HG02870 (cell line): Measurements from ENCODE around the gene GIT1.

ENCODE experiments used
- ATAC-seq: cut with Tn5 transposase; IDR thresholded peaks from one replicate; pipeline ENCODE4 v1.9.1; 2021; ENCODE audit warnings: mild to moderate bottlenecking, moderate library complexity; ENCODE audit not compliant: unreplicated experiment

GIT1 gene

GRCh38 chr17:29579866-29580771, 9.3 kb downstream of the GIT1 start:
- peak; percentile 69 for ATAC-seq

GRCh38 chr17:29578626-29579485, 10.6 kb downstream of the GIT1 start:
- ATAC-seq: no peak

- no peak for ATAC-seq
These were observed 11.8 kb downstream of the GIT1 start for GRCh38 chr17:29577385-29578211.

GRCh38 chr17:29577001-29577370, 12.5 kb downstream of the GIT1 start:
- ATAC-seq: no peak

- no peak for ATAC-seq
These were observed 13.0 kb downstream of the GIT1 start for GRCh38 chr17:29576214-29577000.

GRCh38 chr17:29575511-29576213, 13.8 kb downstream of the GIT1 start:
- no peak for ATAC-seq

GRCh38 chr17:29574732-29575510, 14.5 kb downstream of the GIT1 start:
- ATAC-seq: no peak

- no peak for ATAC-seq
These were observed 15.3 kb downstream of the GIT1 start for GRCh38 chr17:29573871-29574731.

GRCh38 chr17:29573558-29573869, 15.9 kb downstream of the GIT1 start:
- ATAC-seq: no peak

GRCh38 chr17:29572691-29573557, 16.5 kb downstream of the GIT1 start:
- no peak for ATAC-seq

GRCh38 chr17:29571883-29572681, 17.4 kb downstream of the GIT1 start:
- no peak for ATAC-seq

GRCh38 chr17:29571486-29571882, 18.0 kb downstream of the GIT1 start:
- no peak for ATAC-seq

GRCh38 chr17:29570521-29570920, 18.9 kb downstream of the GIT1 start:
- ATAC-seq: no peak

GRCh38 chr17:29569245-29569950, 20.1 kb downstream of the GIT1 start:
- no peak for ATAC-seq

GRCh38 chr17:29568331-29569244, 20.9 kb downstream of the GIT1 start, which contains the start of gene TP53I13:
Gene TP53I13, plus strand, starts transcription at chr17:29568701. Its CDS starts 58 bp downstream, at chr17:29568759.
- peak; percentile 41 for ATAC-seq
